AG04449 (cell line): ENCODE data around the gene DLGAP1.

Source experiments
- CTCF ChIA-PET: fragments of 350-600 bp; formaldehyde crosslinking; extraction: SDS; loops from one replicate; lab custom pipeline; 2021; ENCODE audit warnings: antibody characterized with exemption; lab: Yijun Ruan, JAX
- POLR2A ChIA-PET: fragments of 400-600, 350-600 bp; formaldehyde crosslinking; extraction: SDS; loops from one replicate; lab custom pipeline; 2020; ENCODE audit warnings: antibody characterized with exemption, inconsistent platforms; lab: Yijun Ruan, JAX
- DNase-seq: peaks from one replicate; pipeline ENCODE4 v3.0.0-alpha.2; 2010; ENCODE audit warnings: low read depth, low spot score
- H3K4me3 ChIP-seq: 2 replicates; pipeline ENCODE4 v1.5.1; 2011; ENCODE audit warnings: low read depth, mild to moderate bottlenecking, control low read depth, low read length
- CTCF ChIP-seq: IDR thresholded peaks from one replicate; pipeline ENCODE4 v1.5.1; 2011; ENCODE audit warnings: mild to moderate bottlenecking, moderate library complexity, low read length, control low read depth, inconsistent platforms; ENCODE audit not compliant: insufficient read depth; ENCODE audit errors: missing control alignments

DLGAP1 gene

GRCh38 chr18:4231260-4231659, 223.8 kb downstream of the DLGAP1 start:
- DNase-seq = no peak
- TF ChIP-seq CTCF = no peak
- no peak overlapping the region for H3K4me3 ChIP-seq
- POLR2A ChIA-PET = no interaction called here
- CTCF ChIA-PET = no interaction called here

- TF ChIP-seq CTCF = no peak
- POLR2A ChIA-PET = no interaction called here
- CTCF ChIA-PET = no interaction called here
- H3K4me3 ChIP-seq = no peak overlapping the region
- no peak for DNase-seq
Measured at GRCh38 chr18:4230450-4231168, 224.5 kb downstream of the DLGAP1 start.

- DNase-seq = no peak
- no peak overlapping the region for H3K4me3 ChIP-seq
- no peak for TF ChIP-seq CTCF
- CTCF ChIA-PET = no interaction called here
- POLR2A ChIA-PET = no interaction called here
Measured at GRCh38 chr18:4224031-4224704, 230.9 kb downstream of the DLGAP1 start.

- ChIA-PET CTCF (no interaction called here), POLR2A (no interaction called here)
- TF ChIP-seq CTCF = no peak
- H3K4me3 ChIP-seq = no peak overlapping the region
- no peak for DNase-seq
Measured at GRCh38 chr18:4211111-4211837, 243.8 kb downstream of the DLGAP1 start.

- no peak for TF ChIP-seq CTCF
- CTCF ChIA-PET = no interaction called here
Measured at GRCh38 chr18:4208366-4208765, 246.7 kb downstream of the DLGAP1 start.

GRCh38 chr18:4207383-4207985, 247.6 kb downstream of the DLGAP1 start:
- CTCF ChIA-PET = no interaction called here
- H3K4me3 ChIP-seq = no peak overlapping the region
- DNase-seq = no peak
- no peak for TF ChIP-seq CTCF
- POLR2A ChIA-PET = no interaction called here

More at GRCh38 chr18:4208366-4208765, 246.7 kb downstream of the DLGAP1 start:
- POLR2A ChIA-PET = no interaction called here
- no peak for DNase-seq
- no peak overlapping the region for H3K4me3 ChIP-seq
